ENCODE results near the gene SMYD5.
A peak's percentile ranks its signal among the peaks of the same experiment; 100 is the strongest.

Gene SMYD5

GRCh38 chr2:73174244-73174643, 39.8 kb upstream of the SMYD5 start:
- no peak for DNase-seq (ENCODE audit: extremely low read depth, insufficient read length)
- H3K4me3 ChIP-seq (replicated peaks; ENCODE audit: low read depth, low read length) = no peak overlapping the region
- H3K27me3 ChIP-seq (replicated peaks; ENCODE audit: control insufficient read depth, insufficient read depth, low read length) = peaks cover 4% of the 10 kb centered on the region; the same call in 1 of the 2 replicates
- TF ChIP-seq CTCF (IDR thresholded peaks at IDR 0.05; ENCODE audit: insufficient read depth, low read length, poor library complexity, severe bottlenecking) = no peak
- H3K36me3 ChIP-seq (ENCODE audit: control insufficient read depth, insufficient read depth, low read length) = no peaks in the 10 kb centered on the region

- Histone ChIP-seq H3K27me3 (replicated peaks; ENCODE audit: control insufficient read depth, insufficient read depth, low read length) (peaks cover 4% of the 10 kb centered on the region; the same call in 1 of the 2 replicates), H3K36me3 (ENCODE audit: control insufficient read depth, insufficient read depth, low read length) (no peaks in the 10 kb centered on the region), H3K4me3 (replicated peaks; ENCODE audit: low read depth, low read length) (no peak overlapping the region)
- DNase-seq (ENCODE audit: extremely low read depth, insufficient read length) = no peak
- TF ChIP-seq CTCF (IDR thresholded peaks at IDR 0.05; ENCODE audit: insufficient read depth, low read length, poor library complexity, severe bottlenecking) = no peak
Observed at GRCh38 chr2:73174941-73175662, 38.9 kb upstream of the SMYD5 start.

- H3K27me3 ChIP-seq (replicated peaks; ENCODE audit: control insufficient read depth, insufficient read depth, low read length) = peaks cover 4% of the 10 kb centered on the region; the same call in 1 of the 2 replicates
- DNase-seq (ENCODE audit: extremely low read depth, insufficient read length) = peak; percentile 49
- no peak for TF ChIP-seq CTCF (IDR thresholded peaks at IDR 0.05; ENCODE audit: insufficient read depth, low read length, poor library complexity, severe bottlenecking)
- no peaks in the 10 kb centered on the region for H3K36me3 ChIP-seq (ENCODE audit: control insufficient read depth, insufficient read depth, low read length)
- peak overlapping the region; percentile 16; the same call in 1 of the 2 replicates for H3K4me3 ChIP-seq (replicated peaks; ENCODE audit: low read depth, low read length)
Observed at GRCh38 chr2:73175663-73176204, 38.3 kb upstream of the SMYD5 start.

- no peaks in the 10 kb centered on the region for H3K36me3 ChIP-seq (ENCODE audit: control insufficient read depth, insufficient read depth, low read length)
- no peak overlapping the region for H3K4me3 ChIP-seq (replicated peaks; ENCODE audit: low read depth, low read length)
- H3K27me3 ChIP-seq (replicated peaks; ENCODE audit: control insufficient read depth, insufficient read depth, low read length) = peaks cover 4% of the 10 kb centered on the region; the same call in 1 of the 2 replicates
- TF ChIP-seq CTCF (IDR thresholded peaks at IDR 0.05; ENCODE audit: insufficient read depth, low read length, poor library complexity, severe bottlenecking) = no peak
- no peak for DNase-seq (ENCODE audit: extremely low read depth, insufficient read length)
Observed at GRCh38 chr2:73176205-73176880, 37.7 kb upstream of the SMYD5 start.

GRCh38 chr2:73176881-73177644, 37.0 kb upstream of the SMYD5 start:
- peak overlapping the region; percentile 57 for H3K4me3 ChIP-seq (replicated peaks; ENCODE audit: low read depth, low read length)
- peaks cover 4% of the 10 kb centered on the region; the same call in 1 of the 2 replicates for H3K27me3 ChIP-seq (replicated peaks; ENCODE audit: control insufficient read depth, insufficient read depth, low read length)
- peak; percentile 99 for TF ChIP-seq CTCF (IDR thresholded peaks at IDR 0.05; ENCODE audit: insufficient read depth, low read length, poor library complexity, severe bottlenecking)
- DNase-seq (ENCODE audit: extremely low read depth, insufficient read length) = peak; percentile 83
- no peaks in the 10 kb centered on the region for H3K36me3 ChIP-seq (ENCODE audit: control insufficient read depth, insufficient read depth, low read length)
